GM12801 (cell line): ENCODE data around the gene ARHGAP23.

Source experiments
- TF ChIP-seq, protein P1 (sequence below): IDR thresholded peaks from one replicate; pipeline ENCODE4 v1.5.1; 2011; ENCODE audit warnings: control low read depth; ENCODE audit not compliant: insufficient read length; ENCODE audit errors: extremely low read depth

Gene ARHGAP23

DNA sequence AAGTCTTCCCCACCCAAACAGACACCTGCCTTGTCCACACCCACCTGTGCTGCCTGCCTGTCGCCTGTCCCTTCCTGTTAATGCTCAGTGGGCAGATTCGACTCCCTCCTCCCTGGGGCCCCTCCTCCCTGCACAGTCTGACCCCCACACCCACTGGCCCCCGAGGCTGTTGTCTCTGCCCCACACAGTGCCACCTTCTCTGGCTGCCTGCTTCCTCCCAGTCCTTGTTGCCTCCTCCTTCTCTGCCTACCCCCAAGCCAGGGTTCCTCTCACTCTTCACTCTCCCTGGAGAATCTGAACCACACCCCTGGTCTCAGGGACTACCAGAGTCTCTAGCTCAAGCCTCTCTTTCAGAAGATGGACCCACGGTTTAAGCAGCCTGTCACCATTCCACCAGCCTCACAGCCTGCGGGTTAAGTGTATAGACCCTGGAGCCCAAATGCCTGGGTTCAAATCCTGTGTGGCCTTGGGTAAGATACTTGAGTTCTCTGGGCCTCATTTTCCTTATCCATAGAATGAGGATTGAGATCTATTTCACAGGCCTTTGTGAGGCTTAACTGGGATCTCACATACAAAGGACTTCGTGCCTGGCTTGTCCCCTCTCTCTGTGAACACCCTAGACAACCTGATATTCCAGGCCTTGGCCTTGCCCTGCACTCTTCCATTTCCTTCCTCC, 3.8 kb upstream of the ARHGAP23 start:
- TF ChIP-seq, protein P1, sequence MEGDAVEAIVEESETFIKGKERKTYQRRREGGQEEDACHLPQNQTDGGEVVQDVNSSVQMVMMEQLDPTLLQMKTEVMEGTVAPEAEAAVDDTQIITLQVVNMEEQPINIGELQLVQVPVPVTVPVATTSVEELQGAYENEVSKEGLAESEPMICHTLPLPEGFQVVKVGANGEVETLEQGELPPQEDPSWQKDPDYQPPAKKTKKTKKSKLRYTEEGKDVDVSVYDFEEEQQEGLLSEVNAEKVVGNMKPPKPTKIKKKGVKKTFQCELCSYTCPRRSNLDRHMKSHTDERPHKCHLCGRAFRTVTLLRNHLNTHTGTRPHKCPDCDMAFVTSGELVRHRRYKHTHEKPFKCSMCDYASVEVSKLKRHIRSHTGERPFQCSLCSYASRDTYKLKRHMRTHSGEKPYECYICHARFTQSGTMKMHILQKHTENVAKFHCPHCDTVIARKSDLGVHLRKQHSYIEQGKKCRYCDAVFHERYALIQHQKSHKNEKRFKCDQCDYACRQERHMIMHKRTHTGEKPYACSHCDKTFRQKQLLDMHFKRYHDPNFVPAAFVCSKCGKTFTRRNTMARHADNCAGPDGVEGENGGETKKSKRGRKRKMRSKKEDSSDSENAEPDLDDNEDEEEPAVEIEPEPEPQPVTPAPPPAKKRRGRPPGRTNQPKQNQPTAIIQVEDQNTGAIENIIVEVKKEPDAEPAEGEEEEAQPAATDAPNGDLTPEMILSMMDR: no peak

DNA sequence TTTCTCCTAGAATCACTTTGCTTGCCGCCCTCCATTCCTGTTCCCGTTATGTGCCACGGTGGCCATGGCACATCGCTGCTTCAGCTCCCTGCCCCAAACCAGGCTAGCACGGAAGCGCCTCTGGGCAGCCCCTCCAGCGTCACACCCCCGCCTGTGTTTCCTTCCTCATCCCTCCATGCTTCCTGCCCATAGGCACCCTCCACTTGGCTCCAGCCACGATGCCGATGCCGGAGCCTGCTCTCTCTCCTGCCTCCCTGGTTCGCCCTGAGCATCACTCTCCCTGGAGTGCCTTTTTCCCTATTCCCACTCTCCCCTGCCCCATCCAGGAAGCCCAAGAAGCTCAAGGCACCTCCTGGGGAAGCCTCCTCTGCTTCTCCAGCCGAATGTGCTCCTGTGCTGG, 3.2 kb upstream of the ARHGAP23 start:
- TF ChIP-seq, protein P1: no peak

- TF ChIP-seq, protein P1: no peak
These were observed 2.5 kb upstream of the ARHGAP23 start for GRCh38 chr17:38425744-38426143.

GRCh38 chr17:38426441-38426840, 1.8 kb upstream of the ARHGAP23 start:
- TF ChIP-seq, protein P1: no peak

DNA sequence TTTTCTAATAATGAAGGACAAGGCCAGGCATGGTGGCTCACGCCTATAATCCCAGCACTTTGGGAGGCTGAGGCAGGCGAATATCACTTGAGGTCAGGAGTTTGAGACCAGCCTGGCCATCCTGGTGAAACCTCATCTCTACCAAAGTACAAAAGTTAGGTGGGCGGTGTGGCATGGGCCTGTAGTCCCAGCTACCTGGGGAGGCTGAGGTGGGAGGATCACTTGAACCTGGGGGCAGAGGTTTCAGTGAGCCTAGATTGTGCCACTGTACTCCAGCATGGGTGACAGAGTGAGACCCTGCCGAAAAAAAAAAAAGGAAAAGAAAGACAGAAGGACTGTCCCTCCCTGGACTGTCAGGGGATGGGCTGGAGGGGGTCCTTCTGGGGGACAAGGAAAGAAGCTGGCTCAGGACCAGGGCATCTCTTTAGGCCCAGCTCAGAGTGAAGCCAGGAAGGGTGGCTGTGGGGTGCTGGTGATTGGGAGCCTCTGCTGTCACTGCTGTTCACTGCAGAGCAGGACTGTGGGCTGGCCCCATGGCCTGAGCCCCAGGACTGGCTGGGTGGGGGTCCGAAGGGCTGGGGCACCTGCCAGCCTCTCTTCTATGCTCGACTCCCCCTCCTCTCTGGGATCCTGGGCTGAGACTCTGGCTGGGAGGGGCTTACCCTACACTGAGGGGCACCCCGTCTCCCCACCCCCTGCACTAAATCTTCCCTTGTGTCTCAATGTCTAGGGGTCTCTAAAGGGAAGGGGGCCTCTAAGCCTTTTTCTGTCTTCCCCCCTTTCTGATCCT, 909 bp upstream of the ARHGAP23 start:
- TF ChIP-seq, protein P1: no peak

DNA sequence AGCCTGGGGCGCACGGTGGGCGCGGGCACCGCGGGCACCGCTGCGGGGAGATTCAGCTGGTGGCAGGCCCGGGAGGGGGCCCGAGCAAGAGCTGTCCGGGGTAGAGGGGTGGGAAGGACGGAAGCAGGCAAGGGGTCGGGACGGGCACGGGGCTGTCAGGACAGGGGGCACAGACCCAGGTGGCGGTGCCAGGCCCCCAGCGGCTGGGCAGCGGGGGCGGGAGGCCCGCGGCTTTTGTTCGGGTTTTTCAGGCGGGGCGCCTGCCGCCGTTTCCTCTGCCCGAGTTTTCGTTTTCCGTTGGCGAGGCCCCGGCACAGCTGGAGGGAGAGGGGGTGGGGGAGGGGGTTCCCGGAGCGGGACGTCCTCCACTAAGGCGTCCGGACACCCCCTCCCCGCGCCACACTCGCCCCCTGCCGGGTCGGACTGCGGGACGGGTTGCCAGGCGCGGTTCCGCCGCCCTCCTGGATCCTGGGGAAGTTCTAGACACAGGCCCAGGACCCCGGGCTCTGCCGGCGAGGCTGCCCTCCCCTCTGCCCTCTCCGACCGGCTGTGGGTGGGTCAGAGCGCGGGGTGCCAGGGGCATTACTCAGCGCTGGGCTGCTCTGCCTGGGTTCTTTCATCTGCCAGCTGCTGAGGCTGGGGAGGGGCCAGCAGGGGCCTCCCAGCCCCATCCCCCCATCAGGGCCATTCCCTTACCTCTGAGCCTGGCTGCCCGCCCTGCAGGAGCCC, 543 bp downstream of the ARHGAP23 start:
- TF ChIP-seq, protein P1: no peak

- TF ChIP-seq, protein P1: no peak
These were observed 1.3 kb downstream of the ARHGAP23 start for GRCh38 chr17:38429476-38430100.
